CD14-positive monocyte (primary cell): ENCODE results near the gene GRIP1. TPM values are rescaled to one million over a fixed set of nuclear protein-coding genes. Genes with fewer than 3 reads are reported as not detected.

Experiments used
- DNase-seq, 3 donors: peaks; one replicate each; pipeline ENCODE4 v3.0.0-alpha.2; 2011 to 2022
- H2AFZ ChIP-seq: 2 replicates; pipeline ENCODE4 v1.6.0; 2012; ENCODE audit warnings: mild to moderate bottlenecking, low read depth, low read length, inconsistent platforms; ENCODE audit not compliant: insufficient read depth, poor library complexity, severe bottlenecking
- H3K27ac ChIP-seq, 2 donors: 1 replicate in 1 of 2; 2 replicates in 1 of 2; pipeline ENCODE4 v1.5.1; 2012 to 2013; ENCODE audit warnings: low read length in 2 of 2, control low read depth in 1 of 2, inconsistent platforms in 1 of 2, low read depth in 1 of 2, mild to moderate bottlenecking in 1 of 2
- H3K27me3 ChIP-seq, 2 donors: one replicate each; pipeline versions ENCODE4 v1.6.0 to v1.6.1; 2011 to 2013; ENCODE audit warnings: low read length in 2 of 2; ENCODE audit not compliant: control insufficient read depth in 2 of 2, insufficient read depth in 2 of 2
- H3K36me3 ChIP-seq, 2 donors: replicated peaks in 1 of 2; 1 replicate in 1 of 2; 2 replicates in 1 of 2; pipeline versions ENCODE4 v1.5.1 to v1.6.1; 2012 to 2013; ENCODE audit warnings: low read length in 2 of 2, control low read depth in 1 of 2, inconsistent platforms in 1 of 2, mild to moderate bottlenecking in 1 of 2; ENCODE audit not compliant: insufficient read depth in 2 of 2, control insufficient read depth in 1 of 2
- H3K4me1 ChIP-seq, 2 donors: 1 replicate in 1 of 2; 2 replicates in 1 of 2; pipeline versions ENCODE4 v1.5.1 to v1.6.1; 2012 to 2013; ENCODE audit warnings: low read length in 2 of 2, control low read depth in 1 of 2, inconsistent platforms in 1 of 2, mild to moderate bottlenecking in 1 of 2, moderate library complexity in 1 of 2; ENCODE audit not compliant: insufficient read depth in 2 of 2, control insufficient read depth in 1 of 2
- H3K4me2 ChIP-seq: replicated peaks from 2 replicates; pipeline ENCODE3; 2012; ENCODE audit warnings: low read length, moderate library complexity, mild to moderate bottlenecking; ENCODE audit not compliant: poor library complexity, severe bottlenecking; ENCODE audit errors: extremely low read depth
- H3K4me3 ChIP-seq, 3 experiments: fragments of 200-600 bp in 1 of 3; sonication (generic) in 1 of 3; replicated peaks in 1 of 3; 1 replicate in 2 of 3; 2 replicates in 1 of 3; pipeline ENCODE4 v1.5.1; 2011 to 2013; ENCODE audit warnings: low read length in 3 of 3, mild to moderate bottlenecking in 3 of 3, control low read depth in 2 of 3, low read depth in 2 of 3, inconsistent platforms in 1 of 3, moderate library complexity in 1 of 3
- H3K79me2 ChIP-seq: 2 replicates; pipeline ENCODE4 v1.6.0; 2012; ENCODE audit warnings: mild to moderate bottlenecking, control low read depth, inconsistent platforms, low read length, moderate library complexity; ENCODE audit not compliant: insufficient read depth
- H3K9ac ChIP-seq: 2 replicates; pipeline ENCODE4 v1.6.0; 2017; ENCODE audit warnings: low read length, mild to moderate bottlenecking; ENCODE audit not compliant: insufficient read depth, poor library complexity, severe bottlenecking
- H3K9me3 ChIP-seq, 2 donors: replicated peaks in 1 of 2; 1 replicate in 1 of 2; 2 replicates in 1 of 2; pipeline versions ENCODE4 v1.5.1 to v1.6.1; 2012 to 2013; ENCODE audit warnings: low read length in 2 of 2, control low read depth in 1 of 2; ENCODE audit not compliant: control insufficient read depth in 1 of 2, insufficient read depth in 1 of 2
- H4K20me1 ChIP-seq: 2 replicates; pipeline ENCODE4 v1.6.0; 2012; ENCODE audit warnings: mild to moderate bottlenecking, low read length, control low read depth, moderate library complexity; ENCODE audit not compliant: insufficient read depth
- H3K27ac Mint-ChIP-seq, 7 donors: one replicate each; pipeline ENCODE4 v1.8.0; 2020; ENCODE audit warnings: mild to moderate bottlenecking in 7 of 7, mixed read lengths in 7 of 7, moderate library complexity in 6 of 7, inconsistent platforms in 2 of 7
- H3K27me3 Mint-ChIP-seq, 3 donors: one replicate each; pipeline ENCODE4 v1.8.0; 2021 to 2022; ENCODE audit warnings: low read depth in 3 of 3, mild to moderate bottlenecking in 3 of 3, mixed read lengths in 3 of 3, moderate library complexity in 3 of 3, inconsistent platforms in 1 of 3
- H3K36me3 Mint-ChIP-seq, 2 donors: one replicate each; pipeline ENCODE4 v1.8.0; 2020; ENCODE audit warnings: mixed read lengths in 2 of 2, inconsistent platforms in 1 of 2, mild to moderate bottlenecking in 1 of 2
- H3K4me1 Mint-ChIP-seq: one replicate; pipeline ENCODE4 v1.8.0; 2020; ENCODE audit warnings: mild to moderate bottlenecking, mixed read lengths
- H3K4me3 Mint-ChIP-seq, 2 donors: one replicate each; pipeline ENCODE4 v1.8.0; 2020; ENCODE audit warnings: mild to moderate bottlenecking in 2 of 2, mixed read lengths in 2 of 2, moderate library complexity in 1 of 2
- H3K9me3 Mint-ChIP-seq, 7 donors: one replicate each; pipeline ENCODE4 v1.8.0; 2020 to 2022; ENCODE audit warnings: mixed read lengths in 7 of 7, mild to moderate bottlenecking in 6 of 7, moderate library complexity in 6 of 7, inconsistent platforms in 2 of 7
- CTCF ChIP-seq: fragments of 200-600 bp; IDR thresholded peaks from one replicate; pipeline ENCODE4 v1.8.0; 2022; ENCODE audit warnings: antibody characterized with exemption, mild to moderate bottlenecking
- WGBS: methylation state at CpG from one replicate; pipeline ENCODE4 v1.1.5; 2013; ENCODE audit warnings: missing lambda C conversion rate; ENCODE audit not compliant: insufficient coverage; 5-methylcytosine and 5-hydroxymethylcytosine counted together
- intact Hi-C, 2 donors: fragments of 100-400 bp; cut with micrococcal nuclease; formaldehyde crosslinking; loops; one replicate each; pipeline versions ENCODE4 v1.15.0 to v1.15.1; 2023
- polyA plus RNA-seq, 3 donors: library from polyadenylated mRNA; depleted of rRNA in 1 of 3; unstranded in 2 of 3; stranded (reverse) in 1 of 3; fragments of 300-500 nt in 2 of 3; fragments of >200 nt in 1 of 3; fragmentation: Illumina TruSeq in 2 of 3; gene quantifications; 1 replicate in 2 of 3; 2 replicates in 1 of 3; pipeline ENCODE4 v1.2.3, GENCODE V29; 2012 to 2021

Gene GRIP1
- polyA plus RNA-seq, 3 donors: 0.21 TPM; not detected in 2

GRCh38 chr12:66596199-66596598 is 82.7 kb downstream of the GRIP1 start:
- Histone ChIP-seq H3K36me3 (no peaks in the 10 kb centered on the region), H3K4me2 (no peak overlapping the region), H3K9ac (no peak overlapping the region), H4K20me1 (no peaks in the 10 kb centered on the region), H3K27me3 (no peaks in the 10 kb centered on the region), H3K4me3 (no peak overlapping the region), H3K27ac (no peak overlapping the region), H3K4me1 (no peaks in the 10 kb centered on the region), H2AFZ (no peak overlapping the region), H3K9me3 (no peaks in the 10 kb centered on the region), H3K79me2 (no peaks in the 10 kb centered on the region)
- Mint-ChIP-seq H3K4me1 (peaks cover 28% of the 10 kb centered on the region), H3K36me3 (no peaks in the 10 kb centered on the region), H3K4me3 (no peak overlapping the region), H3K9me3 (no peaks in the 10 kb centered on the region), H3K27me3 (peaks cover 0 to 2% (median 0%) of the 10 kb centered on the region in 3 donors), H3K27ac (no peak overlapping the region)
- WGBS: no CpG with 5 or more reads among the region's 2 CpGs
- intact Hi-C loops: no loop called here
- no peak for TF ChIP-seq CTCF
- DNase-seq: no peak

- no peak overlapping the region for H2AFZ ChIP-seq
- intact Hi-C loops: no loop called here
- DNase-seq: no peak
- no peak overlapping the region for H3K27ac ChIP-seq
- TF ChIP-seq CTCF: no peak
- no peaks in the 10 kb centered on the region for H3K27me3 ChIP-seq
- Mint-ChIP-seq H3K36me3 (no peaks in the 10 kb centered on the region), H3K9me3 (no peaks in the 10 kb centered on the region), H3K27me3 (peaks cover 0 to 2% (median 0%) of the 10 kb centered on the region in 3 donors), H3K4me3 (no peak overlapping the region), H3K4me1 (peaks cover 22% of the 10 kb centered on the region), H3K27ac (no peak overlapping the region)
- no peak overlapping the region for H3K4me3 ChIP-seq
- H3K79me2 ChIP-seq: no peaks in the 10 kb centered on the region
- H3K36me3 ChIP-seq: no peaks in the 10 kb centered on the region
- no peak overlapping the region for H3K9ac ChIP-seq
- H3K4me1 ChIP-seq: no peaks in the 10 kb centered on the region
- no peak overlapping the region for H3K4me2 ChIP-seq
- no peaks in the 10 kb centered on the region for H3K9me3 ChIP-seq
- no peaks in the 10 kb centered on the region for H4K20me1 ChIP-seq
Observed at GRCh38 chr12:66594688-66595087, 84.2 kb downstream of the GRIP1 start.
